ENCODE measurements around the gene RELL1.

The RELL1 gene

GRCh38 chr4:37631551-37631950 lies 54.6 kb downstream of the RELL1 start:
- DNase-seq = no peak

GRCh38 chr4:37629713-37630112 lies 56.5 kb downstream of the RELL1 start:
- DNase-seq = no peak

- DNase-seq = no peak
Measured at GRCh38 chr4:37628977-37629609, 57.1 kb downstream of the RELL1 start.

- no peak for DNase-seq
Measured at GRCh38 chr4:37627263-37627662, 58.9 kb downstream of the RELL1 start.

- no peak for DNase-seq
Measured at GRCh38 chr4:37625499-37625898, 60.7 kb downstream of the RELL1 start.

- DNase-seq = no peak
Measured at GRCh38 chr4:37623940-37624339, 62.2 kb downstream of the RELL1 start.

- no peak for DNase-seq
Measured at GRCh38 chr4:37623125-37623524, 63.1 kb downstream of the RELL1 start.

- no peak for DNase-seq
Measured at GRCh38 chr4:37620176-37620575, 66.0 kb downstream of the RELL1 start.

- no peak for DNase-seq
Measured at GRCh38 chr4:37615720-37616063, 70.5 kb downstream of the RELL1 start.

GRCh38 chr4:37615059-37615719 lies 71.0 kb downstream of the RELL1 start:
- DNase-seq = no peak

- no peak for DNase-seq
Measured at GRCh38 chr4:37612811-37613210, 73.4 kb downstream of the RELL1 start.

- no peak for DNase-seq
Measured at GRCh38 chr4:37609626-37610025, 76.5 kb downstream of the RELL1 start.

- no peak for DNase-seq
Measured at GRCh38 chr4:37607018-37607417, 79.2 kb downstream of the RELL1 start.

GRCh38 chr4:37605843-37606565 lies 80.2 kb downstream of the RELL1 start:
- no peak for DNase-seq

GRCh38 chr4:37604461-37604860 lies 81.7 kb downstream of the RELL1 start:
- DNase-seq = no peak

- no peak for DNase-seq
Measured at GRCh38 chr4:37603711-37604110, 82.5 kb downstream of the RELL1 start.

- DNase-seq = peak; percentile 36
Measured at GRCh38 chr4:37603070-37603468, 83.1 kb downstream of the RELL1 start.

GRCh38 chr4:37602454-37603069 lies 83.6 kb downstream of the RELL1 start:
- DNase-seq = no peak

GRCh38 chr4:37601531-37601930 lies 84.6 kb downstream of the RELL1 start:
- DNase-seq = no peak

- DNase-seq = no peak
Measured at GRCh38 chr4:37599092-37599790, 86.9 kb downstream of the RELL1 start.

GRCh38 chr4:37597034-37597433 lies 89.1 kb downstream of the RELL1 start:
- no peak for DNase-seq

GRCh38 chr4:37595875-37596680 lies 90.1 kb downstream of the RELL1 start:
- no peak for DNase-seq
